Stimulated activated CD4-positive, alpha-beta T cell treated with anti-CD3 and anti-CD28 coated beads, Interleukin-4, amount 100 ng/mL, for 24 hours (primary cell): ENCODE data around the gene ZNF664.

ENCODE experiments used
- DNase-seq: peaks from one replicate; pipeline ENCODE4 v3.0.0-alpha.2; 2020

ZNF664 gene

GRCh38 chr12:124011435-124012115 lies 38.6 kb downstream of the ZNF664 start:
- DNase-seq, result no peak

DNA sequence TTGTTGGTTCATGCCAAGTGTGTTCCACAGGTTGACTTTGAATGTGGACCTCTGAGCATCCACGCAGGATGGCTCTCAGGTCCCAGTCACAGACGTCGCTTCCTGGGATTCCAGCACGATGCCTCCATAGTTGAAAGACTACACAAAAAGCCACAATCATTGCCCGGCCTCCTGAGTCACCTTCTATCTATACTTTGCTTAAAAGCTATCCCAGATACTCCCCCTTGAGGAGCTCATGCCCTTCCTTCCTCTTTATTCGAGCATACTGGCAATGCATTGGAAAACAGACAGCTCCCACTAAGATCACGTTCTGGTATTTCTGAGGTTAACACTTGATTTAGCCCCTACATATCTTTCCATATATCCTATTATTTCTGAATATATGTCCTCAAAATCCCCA lies 40.1 kb downstream of the ZNF664 start:
- DNase-seq, result no peak

- DNase-seq, result no peak
These were observed 42.8 kb downstream of the ZNF664 start for GRCh38 chr12:124015494-124016461.

DNA sequence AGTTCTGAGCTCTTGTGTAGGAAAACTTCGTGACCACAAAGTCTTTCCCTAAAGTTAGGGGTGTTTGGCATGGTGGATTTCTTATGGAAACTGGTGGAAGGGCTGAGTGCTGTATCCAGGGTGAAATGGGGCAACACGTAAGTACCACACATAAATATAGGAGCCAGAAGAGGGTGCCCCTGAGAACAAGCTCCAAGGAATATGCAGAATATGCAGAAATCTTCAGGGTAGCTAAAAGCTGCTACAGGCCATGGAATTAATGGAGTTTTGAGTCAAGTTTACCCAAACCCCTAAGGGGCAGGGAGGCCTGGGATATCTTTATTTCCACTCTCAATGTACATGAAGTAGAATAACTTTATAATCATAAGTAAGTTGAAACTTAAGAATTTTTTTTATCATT lies 44.0 kb downstream of the ZNF664 start:
- no peak for DNase-seq

GRCh38 chr12:124018539-124018938 lies 45.5 kb downstream of the ZNF664 start:
- DNase-seq, result no peak

DNA sequence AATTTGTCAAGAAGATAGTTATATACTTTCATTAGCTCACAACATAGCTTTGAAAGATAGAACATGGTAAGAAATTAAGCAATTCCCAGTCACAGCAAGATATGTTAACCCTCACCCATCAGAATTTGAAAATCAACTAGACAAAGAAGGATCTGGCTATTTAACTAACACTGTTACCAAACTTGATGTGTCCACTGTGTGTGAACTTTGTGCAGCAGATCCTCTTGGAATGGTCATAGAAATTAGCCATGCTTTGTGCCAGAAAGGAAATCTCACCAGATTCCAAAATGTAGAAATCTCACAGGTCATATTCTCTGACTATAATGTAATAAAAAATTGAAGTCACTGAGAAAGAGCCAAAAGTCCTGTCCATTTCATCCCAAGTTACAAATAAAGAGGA lies 46.1 kb downstream of the ZNF664 start:
- no peak for DNase-seq

GRCh38 chr12:124020514-124020949 lies 47.5 kb downstream of the ZNF664 start:
- no peak for DNase-seq

DNA sequence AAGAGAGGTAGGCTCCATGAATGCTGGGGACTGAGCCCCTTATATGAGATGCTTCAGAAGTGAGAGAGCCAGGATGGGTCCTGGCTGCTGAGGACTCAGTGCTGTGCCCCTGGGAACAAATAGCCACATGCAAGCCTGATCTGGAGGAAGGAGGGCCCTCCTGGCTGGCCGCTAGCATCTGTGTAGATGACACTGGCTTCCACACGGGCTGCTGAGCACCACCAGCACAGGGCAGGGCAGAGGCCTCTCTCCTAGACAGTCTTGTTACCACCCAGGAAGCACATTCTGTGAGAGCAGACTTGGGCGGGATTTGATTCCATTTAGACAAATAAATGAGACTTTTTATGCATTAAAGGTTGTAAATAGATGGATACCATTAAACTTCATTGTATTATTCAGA lies 48.0 kb downstream of the ZNF664 start:
- DNase-seq, result no peak

GRCh38 chr12:124022161-124022560 lies 49.1 kb downstream of the ZNF664 start:
- no peak for DNase-seq

DNA sequence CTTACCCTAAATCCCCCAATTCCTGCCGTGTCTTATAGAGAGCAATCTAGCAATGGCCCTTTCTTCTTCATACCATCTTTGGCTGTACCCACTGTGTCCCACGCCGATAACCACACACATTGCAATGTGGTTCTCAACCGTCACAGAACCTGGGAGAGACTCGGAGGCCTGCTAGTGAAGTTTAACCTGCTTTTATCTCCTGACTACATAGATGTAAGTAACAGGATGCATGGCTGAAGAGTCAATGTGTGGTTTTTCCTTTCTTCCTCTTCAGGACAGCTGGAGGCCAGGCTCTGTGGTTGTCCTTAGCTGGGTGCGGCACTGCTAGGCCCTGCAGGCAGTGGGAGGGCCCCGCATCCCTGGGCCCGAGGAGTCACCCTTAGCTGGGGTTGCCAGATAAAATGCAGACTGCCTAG lies 51.3 kb downstream of the ZNF664 start:
- DNase-seq, result no peak

DNA sequence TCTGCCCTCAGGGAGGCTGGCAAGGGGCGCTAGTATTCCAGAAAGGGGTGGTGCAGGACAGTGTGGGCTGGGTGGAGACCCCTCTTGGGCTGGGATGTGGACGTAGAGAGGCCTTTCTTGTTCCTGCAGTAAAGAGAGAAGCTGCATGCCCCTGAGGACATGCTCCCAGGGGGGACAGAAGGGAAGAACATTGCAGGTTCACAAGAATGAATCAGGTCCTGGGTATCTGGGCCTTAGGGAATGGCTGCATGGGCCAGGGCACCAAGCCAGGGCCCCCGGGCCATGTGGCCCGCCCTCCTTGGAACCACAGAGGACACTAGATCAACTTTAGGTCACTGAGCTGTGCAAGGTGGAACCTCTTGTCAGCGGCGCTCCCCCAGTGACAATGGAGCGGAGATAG lies 51.8 kb downstream of the ZNF664 start:
- DNase-seq, result no peak

- no peak for DNase-seq
These were observed 52.6 kb downstream of the ZNF664 start for GRCh38 chr12:124025661-124026060.

DNA sequence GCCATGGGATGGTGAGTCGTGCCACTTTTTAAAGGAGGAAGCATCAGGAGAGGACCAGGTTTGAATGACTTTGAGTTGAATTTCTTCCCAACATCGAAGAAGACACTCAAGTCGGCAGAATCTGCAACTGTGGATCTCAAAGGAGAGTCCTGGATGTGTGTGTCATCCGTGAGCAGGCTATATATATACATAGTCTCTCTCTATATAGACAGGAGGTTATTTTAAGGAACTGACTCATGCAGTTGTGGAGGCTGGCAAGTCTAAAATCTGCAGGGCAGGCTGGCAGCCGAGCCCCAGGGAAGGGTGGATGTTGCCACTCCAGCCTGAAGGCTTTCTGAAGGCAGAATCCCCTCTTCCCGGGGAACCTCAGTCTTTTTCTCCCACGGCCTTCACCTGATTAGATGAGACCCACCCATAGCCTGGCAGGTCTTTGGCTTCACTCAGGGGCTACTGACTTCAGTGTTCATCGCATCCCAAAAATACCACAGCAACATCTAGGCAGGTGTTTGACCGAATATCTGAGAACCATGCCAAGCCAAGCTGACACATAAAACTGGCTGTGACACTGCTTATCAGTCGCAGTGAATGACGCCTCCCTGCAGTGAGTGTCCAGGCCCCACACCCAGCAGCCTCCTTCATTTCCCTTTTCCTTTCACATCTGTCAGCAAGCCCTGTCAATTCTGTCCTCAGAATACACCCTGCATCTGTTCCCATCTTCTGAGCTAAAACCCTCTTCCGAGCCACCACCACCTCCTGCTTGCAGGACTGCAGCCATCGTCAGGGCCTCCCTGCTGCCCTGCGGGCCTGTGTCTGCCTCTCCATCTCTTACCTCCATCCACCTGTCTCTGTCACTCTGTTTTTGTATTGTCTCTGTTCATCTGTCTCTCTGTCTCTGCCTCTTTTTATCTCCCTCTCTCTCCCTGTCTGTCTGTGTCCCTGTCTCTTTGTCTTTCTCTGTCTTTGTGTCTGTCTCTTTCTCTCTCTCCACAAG lies 54.0 kb downstream of the ZNF664 start:
- no peak for DNase-seq

DNA sequence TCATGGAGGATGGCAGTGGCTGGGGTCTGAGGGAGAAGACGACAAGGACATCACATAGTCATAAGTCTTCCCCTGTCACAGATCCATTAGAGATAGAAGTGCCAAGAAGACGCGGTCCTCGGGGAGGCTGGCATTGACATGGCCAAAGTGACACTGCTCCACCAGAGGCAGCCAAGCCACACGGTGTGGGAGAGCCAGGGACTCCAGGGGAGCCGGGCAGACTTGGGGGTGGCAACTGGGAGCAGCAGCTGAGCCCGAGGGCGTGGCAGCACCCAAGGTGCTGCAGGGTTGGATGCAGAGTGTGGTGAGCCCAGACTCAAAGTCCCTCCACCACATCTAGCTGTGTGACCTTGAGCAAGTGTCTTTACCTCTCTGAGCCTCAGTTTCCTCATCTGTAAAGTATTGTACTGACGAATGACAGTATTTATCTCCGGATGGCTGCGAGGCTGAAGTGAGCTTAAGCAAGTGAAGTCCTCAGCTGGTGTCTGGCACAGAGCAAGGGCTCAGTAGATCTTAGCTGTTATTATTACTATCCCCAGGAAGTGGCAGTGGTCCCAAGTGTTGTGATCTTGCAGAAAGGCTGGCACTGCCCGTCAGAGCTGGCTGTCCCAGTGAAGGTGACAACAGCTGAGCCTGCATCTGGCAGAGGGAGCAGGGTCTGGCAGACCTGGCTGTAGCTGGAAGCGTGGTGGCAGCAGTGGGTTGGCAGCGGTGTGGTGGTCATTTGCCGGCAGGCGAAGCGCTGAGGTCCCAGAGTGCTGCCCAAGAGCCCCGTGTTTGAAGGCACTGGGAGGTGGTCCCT lies 54.9 kb downstream of the ZNF664 start:
- no peak for DNase-seq

DNA sequence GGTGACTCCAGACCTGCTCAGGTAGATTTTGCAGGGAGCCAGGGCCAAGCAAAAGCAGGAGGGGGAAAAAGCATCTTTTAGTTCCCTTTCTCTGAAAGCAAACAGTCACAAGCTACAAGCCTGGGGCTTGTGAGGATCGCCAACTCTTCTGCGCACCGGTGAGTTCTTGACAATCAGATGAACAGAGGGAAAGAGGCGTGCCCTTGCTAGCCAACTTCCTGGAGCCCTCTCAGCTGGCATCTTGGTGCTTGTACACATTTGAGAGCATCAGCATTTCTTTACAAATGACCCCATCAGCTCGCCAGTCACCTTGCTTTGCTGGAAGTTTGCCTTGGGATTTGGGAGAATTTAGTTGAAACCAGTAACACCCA lies 55.5 kb downstream of the ZNF664 start:
- DNase-seq, result no peak

- DNase-seq, result no peak
These were observed 57.0 kb downstream of the ZNF664 start for GRCh38 chr12:124030008-124030407.

- DNase-seq, result no peak
These were observed 57.5 kb downstream of the ZNF664 start for GRCh38 chr12:124030510-124030909.

- no peak for DNase-seq
These were observed 58.0 kb downstream of the ZNF664 start for GRCh38 chr12:124031058-124031457.

DNA sequence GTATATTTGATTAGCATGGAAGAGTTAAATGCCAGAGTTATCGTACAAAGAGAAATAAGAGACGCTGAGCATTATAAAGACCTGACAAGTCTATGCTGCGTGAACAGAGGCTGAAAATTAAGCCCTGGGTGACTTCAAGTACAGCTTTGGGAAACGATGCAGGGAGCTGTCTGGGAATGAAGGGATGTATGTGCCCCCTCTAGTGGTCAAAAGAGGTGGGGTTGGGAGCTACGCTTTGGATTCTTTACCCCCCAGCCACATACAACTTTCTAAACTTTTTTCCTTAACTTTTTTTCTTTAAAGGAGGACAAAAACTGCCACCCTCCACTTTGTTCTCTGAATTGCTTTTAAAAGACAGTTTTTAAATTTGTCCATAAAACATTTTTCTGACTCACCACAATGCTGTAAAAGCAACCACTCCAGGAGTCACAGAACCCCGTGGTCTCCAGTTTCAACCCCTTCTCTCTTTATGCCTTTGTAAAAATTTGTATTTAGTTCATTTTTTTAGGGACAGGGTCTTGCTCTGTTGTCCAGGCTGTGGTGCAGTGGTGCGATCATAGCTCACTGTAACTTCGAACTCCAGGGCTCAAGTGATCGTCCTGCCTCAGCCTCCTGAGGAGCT lies 59.4 kb downstream of the ZNF664 start:
- DNase-seq, result peak; percentile 27

GRCh38 chr12:124033859-124034258 lies 60.8 kb downstream of the ZNF664 start:
- DNase-seq, result no peak

DNA sequence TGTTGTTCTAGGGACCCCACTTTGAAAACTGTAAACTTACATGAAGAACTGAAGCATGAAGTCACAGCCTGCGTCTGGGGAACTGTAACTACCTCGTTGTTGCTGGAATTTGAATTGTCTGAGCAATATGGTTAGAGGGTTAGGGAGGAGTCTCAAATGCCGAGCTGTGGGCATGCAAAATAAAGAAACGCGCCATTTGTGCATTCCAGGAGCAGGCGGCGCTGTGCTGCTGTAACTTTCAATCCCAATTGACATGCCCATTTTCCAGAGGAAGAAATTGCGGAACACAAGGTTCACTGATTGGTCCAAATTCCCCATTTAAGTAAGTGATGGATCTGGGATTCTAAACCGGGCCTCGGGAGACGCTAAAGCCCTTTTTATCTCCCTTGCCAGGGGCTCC lies 61.3 kb downstream of the ZNF664 start:
- no peak for DNase-seq

DNA sequence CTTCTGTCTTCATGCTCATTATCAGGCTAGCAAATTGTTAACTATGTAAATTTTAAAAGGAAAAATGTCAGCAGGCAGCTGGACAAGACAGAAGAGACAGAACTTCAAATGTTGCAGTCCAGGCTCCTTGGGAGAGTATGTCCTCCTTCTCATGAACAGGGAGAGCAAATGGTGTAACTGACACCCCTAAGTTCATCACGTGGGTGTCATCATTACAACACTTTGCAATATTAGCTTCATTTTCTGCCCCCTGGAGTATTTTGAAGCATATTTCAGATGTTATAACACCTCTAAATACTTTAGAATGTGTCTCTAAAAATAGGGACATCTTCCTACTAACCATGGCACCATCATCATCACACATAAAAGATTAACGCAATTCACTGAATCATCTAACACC lies 62.1 kb downstream of the ZNF664 start:
- no peak for DNase-seq
